RWPE2 (cell line): ENCODE data around the gene GAREM2.

Experiments
- ATAC-seq: fragments of 200-7000 bp; cut with Tn5 transposase; 3 replicates; pipeline ENCODE4 v1.9.1; 2021; ENCODE audit warnings: low read depth
- DNase-seq: peaks from one replicate; pipeline ENCODE4 v3.0.0-alpha.2; 2020; ENCODE audit warnings: low spot score
- H3K27ac ChIP-seq: fragments of 450-650 bp; 2 replicates; pipeline ENCODE4 v1.5.1; 2017; ENCODE audit warnings: mild to moderate bottlenecking; ENCODE audit not compliant: poor library complexity, severe bottlenecking
- H3K27me3 ChIP-seq: fragments of 250-450 bp; sonication (Bioruptor Pico); 2 replicates; pipeline ENCODE4 v1.5.1; 2021; ENCODE audit warnings: mild to moderate bottlenecking, moderate library complexity; ENCODE audit not compliant: insufficient read depth, poor library complexity, severe bottlenecking
- H3K36me3 ChIP-seq: fragments of 250-450 bp; sonication (Bioruptor Pico); 2 replicates; pipeline ENCODE4 v1.5.1; 2020; ENCODE audit warnings: low read depth, mild to moderate bottlenecking, moderate library complexity
- H3K4me1 ChIP-seq: fragments of 250-450 bp; sonication (Bioruptor Pico); 2 replicates; pipeline ENCODE4 v1.5.1; 2021; ENCODE audit warnings: mild to moderate bottlenecking, moderate library complexity; ENCODE audit not compliant: insufficient read depth, poor library complexity, severe bottlenecking
- H3K4me3 ChIP-seq: fragments of 250-450 bp; sonication (Bioruptor Pico); 2 replicates; pipeline ENCODE4 v1.5.1; 2021; ENCODE audit warnings: mild to moderate bottlenecking, moderate library complexity; ENCODE audit not compliant: severe bottlenecking
- H3K9me3 ChIP-seq: fragments of 250-450 bp; sonication (Bioruptor Pico); 2 replicates; pipeline ENCODE4 v1.5.1; 2021; ENCODE audit warnings: mild to moderate bottlenecking, moderate library complexity; ENCODE audit not compliant: severe bottlenecking
- CTCF ChIP-seq: fragments of 450-650 bp; IDR thresholded peaks from one replicate; pipeline ENCODE4 v1.5.1; 2017; ENCODE audit warnings: mild to moderate bottlenecking, moderate library complexity; ENCODE audit not compliant: poor library complexity, severe bottlenecking

The GAREM2 gene

DNA sequence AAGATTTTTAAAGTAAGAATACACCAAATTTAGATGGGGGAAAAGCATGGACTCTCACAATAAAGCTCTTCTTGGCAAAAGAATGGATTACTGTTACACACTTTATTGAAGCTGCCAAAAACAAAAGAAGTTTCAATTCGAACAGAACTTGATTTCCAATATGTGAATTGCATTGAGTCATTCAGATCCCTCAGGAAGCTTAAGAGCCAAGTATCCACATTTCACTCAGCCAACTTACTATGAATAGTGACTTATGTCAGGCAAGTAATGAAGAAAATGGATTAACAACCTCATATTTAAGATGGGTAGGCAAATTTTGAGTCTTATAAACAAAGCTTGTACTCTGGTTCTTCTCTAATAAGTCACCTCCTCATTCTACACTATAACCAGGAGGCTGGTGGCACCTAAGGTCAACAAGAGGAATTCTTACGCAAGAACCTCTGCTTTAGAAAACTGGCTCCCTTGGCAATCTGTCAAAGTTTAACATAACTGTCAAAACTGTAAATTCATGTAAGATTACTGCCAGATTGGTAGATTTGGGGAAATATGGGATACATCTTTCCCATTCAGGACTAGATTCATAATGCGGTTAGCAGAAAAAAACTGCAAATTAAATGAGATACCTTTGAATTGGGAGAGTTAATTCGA, 65.5 kb downstream of the GAREM2 start:
- Histone ChIP-seq H3K4me3 (no peak overlapping the region), H3K4me1 (peaks cover 20% of the 10 kb centered on the region), H3K27ac (no peak overlapping the region), H3K27me3 (no peaks in the 10 kb centered on the region), H3K9me3 (no peaks in the 10 kb centered on the region), H3K36me3 (peaks cover 59% of the 10 kb centered on the region)
- no peak for TF ChIP-seq CTCF
- DNase-seq (no peak), ATAC-seq (no peak)
